ENCODE results near the gene KCND2.

DNA sequence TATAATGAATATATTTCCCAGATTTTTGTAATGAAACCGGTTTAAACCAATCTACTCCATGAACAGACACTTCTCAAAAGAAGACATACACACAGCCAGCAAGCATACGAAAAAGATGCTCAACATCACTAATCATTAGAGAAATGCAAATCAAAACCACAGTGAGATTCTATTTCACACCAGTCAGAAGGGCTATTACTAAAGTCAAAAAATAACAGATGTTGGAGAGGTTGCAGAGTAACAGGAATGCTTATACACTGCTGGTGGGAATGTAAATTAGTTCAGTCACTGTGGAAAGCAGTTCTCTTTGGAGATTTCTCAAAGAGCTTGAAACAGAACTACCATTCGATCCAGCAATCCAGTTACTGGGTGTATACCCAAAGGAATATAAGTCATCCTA lies 344.3 kb downstream of the KCND2 start:
- TF ChIP-seq, protein P1, sequence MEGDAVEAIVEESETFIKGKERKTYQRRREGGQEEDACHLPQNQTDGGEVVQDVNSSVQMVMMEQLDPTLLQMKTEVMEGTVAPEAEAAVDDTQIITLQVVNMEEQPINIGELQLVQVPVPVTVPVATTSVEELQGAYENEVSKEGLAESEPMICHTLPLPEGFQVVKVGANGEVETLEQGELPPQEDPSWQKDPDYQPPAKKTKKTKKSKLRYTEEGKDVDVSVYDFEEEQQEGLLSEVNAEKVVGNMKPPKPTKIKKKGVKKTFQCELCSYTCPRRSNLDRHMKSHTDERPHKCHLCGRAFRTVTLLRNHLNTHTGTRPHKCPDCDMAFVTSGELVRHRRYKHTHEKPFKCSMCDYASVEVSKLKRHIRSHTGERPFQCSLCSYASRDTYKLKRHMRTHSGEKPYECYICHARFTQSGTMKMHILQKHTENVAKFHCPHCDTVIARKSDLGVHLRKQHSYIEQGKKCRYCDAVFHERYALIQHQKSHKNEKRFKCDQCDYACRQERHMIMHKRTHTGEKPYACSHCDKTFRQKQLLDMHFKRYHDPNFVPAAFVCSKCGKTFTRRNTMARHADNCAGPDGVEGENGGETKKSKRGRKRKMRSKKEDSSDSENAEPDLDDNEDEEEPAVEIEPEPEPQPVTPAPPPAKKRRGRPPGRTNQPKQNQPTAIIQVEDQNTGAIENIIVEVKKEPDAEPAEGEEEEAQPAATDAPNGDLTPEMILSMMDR (IDR thresholded peaks at IDR 0.05) = no peak
- TF ChIP-seq POLR2AphosphoS5 (IDR thresholded peaks at IDR 0.05; ENCODE audit: low read depth, low read length) = no peak

All from Panc1 (cell line).